ENCODE measurements around the gene PGA5.
"Not testable (repeated sequence)": the region's sequence is repeated elsewhere in the genome, so short reads cannot be mapped to it uniquely, and the experiment has no call there.

Gene PGA5

DNA sequence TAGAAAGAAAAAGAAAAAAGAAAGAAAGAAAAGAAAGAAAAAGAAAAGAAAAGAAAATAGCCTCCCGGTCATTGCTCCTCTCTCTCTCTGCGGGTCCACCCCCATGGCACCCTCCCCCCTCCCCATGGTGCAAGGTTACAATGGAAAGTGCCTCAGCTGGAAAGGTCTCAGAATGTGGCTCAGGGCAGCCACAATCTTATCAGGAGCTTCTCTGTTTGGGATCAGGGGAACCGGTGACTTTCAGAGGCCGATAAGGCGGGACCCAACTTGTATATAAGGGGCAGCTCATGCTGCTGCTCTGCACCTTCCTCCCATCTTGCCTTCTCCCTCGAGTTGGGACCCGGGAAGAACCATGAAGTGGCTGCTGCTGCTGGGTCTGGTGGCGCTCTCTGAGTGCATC is at the start of gene PGA5:
Gene PGA5 (plus strand): TSS at position 301 of the 400 bp plus-strand sequence. CDS start 52 bp downstream, at position 353.
- DNase-seq (ENCODE audit: low spot score), result not testable (repeated sequence)

GRCh38 chr11:61193596-61193995 is 47.4 kb upstream of the PGA5 start:
- DNase-seq (ENCODE audit: low spot score), result no peak

DNA sequence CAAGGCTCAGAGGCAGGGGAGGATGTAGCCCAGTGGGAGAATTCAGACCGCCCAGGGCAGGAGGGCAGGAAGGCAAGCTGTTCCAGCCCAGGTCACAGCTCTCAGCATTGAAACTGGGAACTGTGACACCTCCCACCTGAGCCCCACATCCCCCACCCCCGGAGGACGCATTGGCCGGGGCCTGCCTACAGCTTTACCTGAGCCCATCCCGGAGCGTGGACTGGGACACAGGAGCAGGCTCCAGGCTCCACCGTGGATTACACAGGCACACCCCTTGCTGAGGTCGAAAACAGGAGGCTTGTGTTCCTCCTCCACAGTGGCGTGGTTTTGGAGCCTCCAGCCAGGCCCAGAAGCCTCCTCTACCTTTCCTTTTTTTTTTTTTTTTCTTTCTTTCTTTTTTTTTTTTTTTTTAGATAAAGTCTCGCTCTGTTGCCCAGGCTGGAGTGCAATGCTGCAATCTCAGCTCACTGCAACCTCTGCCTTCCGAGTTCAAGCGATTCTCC is 46.8 kb upstream of the PGA5 start:
- no peak for DNase-seq (ENCODE audit: low spot score)

GRCh38 chr11:61194981-61195695 is 45.8 kb upstream of the PGA5 start:
- DNase-seq (ENCODE audit: low spot score), result no peak

DNA sequence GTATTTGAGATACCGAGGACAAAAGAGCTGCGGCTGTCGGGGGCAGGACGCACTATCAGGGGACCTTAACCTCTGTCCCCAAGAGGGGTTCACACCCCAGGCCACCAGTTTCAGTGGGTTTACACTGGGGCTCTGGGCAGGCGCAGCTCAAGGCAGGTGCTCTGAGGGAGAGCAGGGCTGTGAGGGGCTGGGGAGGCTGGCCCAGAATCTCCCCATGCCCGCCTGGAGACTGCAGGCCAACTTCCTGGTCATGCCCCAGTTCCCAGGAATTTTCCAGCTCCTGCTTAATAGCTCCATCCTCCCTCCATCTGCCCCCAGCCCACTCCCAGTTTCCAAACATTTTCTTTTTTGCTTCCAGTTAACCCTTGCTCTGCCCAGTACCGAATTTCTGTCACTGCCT is 45.3 kb upstream of the PGA5 start:
- no peak for DNase-seq (ENCODE audit: low spot score)

- DNase-seq (ENCODE audit: low spot score), result no peak
Measured at GRCh38 chr11:61198361-61198760, 42.6 kb upstream of the PGA5 start.

GRCh38 chr11:61198948-61199523 is 41.9 kb upstream of the PGA5 start:
- no peak for DNase-seq (ENCODE audit: low spot score)

- DNase-seq (ENCODE audit: low spot score), result no peak
Measured at GRCh38 chr11:61201476-61201875, 39.5 kb upstream of the PGA5 start.

GRCh38 chr11:61202950-61203746 is 37.8 kb upstream of the PGA5 start, which contains the start of gene PGA3:
TSS of gene PGA3 (plus strand) at chr11:61203515. CDS start at chr11:61203565, 50 bp downstream.
- not testable (repeated sequence) for DNase-seq (ENCODE audit: low spot score)

DNA sequence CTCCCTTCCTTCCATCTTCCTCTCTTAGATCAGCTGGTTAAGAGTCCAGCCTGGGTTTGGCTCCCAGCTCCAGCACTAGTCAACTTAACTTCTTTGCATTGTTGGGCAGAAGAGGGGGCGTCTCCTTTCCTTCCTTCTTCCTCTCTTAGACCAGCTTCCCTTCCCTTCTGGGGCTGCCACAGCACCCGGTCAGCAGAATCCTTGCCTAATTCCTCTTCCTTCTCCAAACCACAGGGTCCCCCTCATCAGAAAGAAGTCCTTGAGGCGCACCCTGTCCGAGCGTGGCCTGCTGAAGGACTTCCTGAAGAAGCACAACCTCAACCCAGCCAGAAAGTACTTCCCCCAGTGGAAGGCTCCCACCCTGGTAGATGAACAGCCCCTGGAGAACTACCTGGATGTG is 37.1 kb upstream of the PGA5 start:
- not testable (repeated sequence) for DNase-seq (ENCODE audit: low spot score)

GRCh38 chr11:61204502-61205059 is 36.4 kb upstream of the PGA5 start:
- not testable (repeated sequence) for DNase-seq (ENCODE audit: low spot score)

DNA sequence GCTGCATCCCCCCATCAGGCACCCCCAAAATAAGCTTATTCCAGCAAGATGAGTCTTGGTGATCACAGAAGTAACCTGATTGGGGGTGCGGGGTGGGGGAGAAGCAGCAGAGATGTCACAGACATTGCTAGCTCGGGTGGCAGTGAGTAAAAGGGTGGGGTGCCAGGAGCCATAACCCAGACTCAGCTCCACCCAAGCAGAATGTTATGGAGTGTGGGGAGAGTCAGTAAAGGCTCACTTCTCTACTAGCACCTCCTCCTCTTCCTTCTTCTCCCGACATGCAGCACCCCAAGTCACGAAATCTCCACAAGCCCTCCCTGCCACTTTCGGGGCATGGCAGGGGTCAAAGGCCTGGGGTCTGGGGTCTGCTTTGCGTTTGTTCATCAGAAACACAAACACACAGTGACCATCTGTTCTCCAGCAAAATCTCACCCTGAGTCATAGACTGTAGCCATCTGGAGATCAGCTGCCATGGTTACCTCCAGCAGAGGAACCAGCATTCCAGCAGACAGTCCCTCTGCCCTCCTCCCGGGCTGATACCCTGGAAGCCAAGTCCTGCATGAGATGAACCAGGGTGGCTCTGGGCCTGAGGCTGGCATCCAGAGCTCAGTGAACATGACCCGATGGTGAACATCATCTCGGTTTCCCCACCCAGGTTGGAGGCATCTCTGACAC is 33.2 kb upstream of the PGA5 start:
- DNase-seq (ENCODE audit: low spot score), result not testable (repeated sequence)

DNA sequence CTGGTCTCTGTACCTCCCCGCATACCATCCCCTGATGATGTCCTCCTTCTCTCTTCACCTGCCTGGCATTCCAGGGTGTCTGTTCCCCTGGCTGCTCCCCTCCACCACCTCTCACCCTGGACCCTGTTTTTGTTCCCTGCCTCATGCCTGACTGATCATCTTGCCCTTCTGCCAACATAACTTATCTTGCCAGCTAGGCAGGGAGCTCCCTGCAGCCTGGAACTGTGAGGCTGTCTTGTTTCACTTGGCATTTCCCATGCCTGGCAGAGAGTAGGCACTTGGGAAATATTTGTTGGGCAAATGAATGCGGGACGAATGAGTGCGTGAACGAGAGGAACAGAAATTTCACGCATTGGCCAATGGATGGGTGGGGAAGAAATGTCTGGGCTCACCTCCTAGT is 30.3 kb upstream of the PGA5 start:
- DNase-seq (ENCODE audit: low spot score), result not testable (repeated sequence)

DNA sequence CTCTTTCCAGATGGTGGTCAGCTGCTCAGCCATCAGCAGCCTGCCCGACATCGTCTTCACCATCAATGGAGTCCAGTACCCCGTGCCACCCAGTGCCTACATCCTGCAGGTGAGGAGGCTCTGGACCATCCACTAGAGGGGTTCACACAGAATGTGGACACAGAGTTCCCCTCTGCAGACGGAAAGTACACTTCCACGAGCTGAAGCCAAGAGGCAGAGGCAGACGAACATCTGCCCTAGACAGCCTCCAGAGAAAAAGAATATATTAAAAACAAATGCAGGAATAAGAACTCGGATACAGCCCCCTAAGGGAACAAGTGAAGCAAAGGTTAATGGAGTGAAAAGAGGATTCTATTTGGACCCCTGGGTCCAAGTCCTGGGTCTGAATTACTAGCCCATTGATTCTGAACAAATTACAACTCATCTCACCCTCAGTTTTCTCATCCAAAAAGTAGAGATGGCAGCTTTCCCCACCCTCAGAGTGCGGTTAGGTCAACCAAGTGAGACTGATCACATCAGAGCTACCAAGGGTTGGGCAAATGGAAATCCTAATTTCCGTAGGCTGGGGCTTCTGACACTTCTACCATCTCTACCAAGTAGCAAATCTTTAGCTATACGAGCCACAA is 29.5 kb upstream of the PGA5 start:
- not testable (repeated sequence) for DNase-seq (ENCODE audit: low spot score)

DNA sequence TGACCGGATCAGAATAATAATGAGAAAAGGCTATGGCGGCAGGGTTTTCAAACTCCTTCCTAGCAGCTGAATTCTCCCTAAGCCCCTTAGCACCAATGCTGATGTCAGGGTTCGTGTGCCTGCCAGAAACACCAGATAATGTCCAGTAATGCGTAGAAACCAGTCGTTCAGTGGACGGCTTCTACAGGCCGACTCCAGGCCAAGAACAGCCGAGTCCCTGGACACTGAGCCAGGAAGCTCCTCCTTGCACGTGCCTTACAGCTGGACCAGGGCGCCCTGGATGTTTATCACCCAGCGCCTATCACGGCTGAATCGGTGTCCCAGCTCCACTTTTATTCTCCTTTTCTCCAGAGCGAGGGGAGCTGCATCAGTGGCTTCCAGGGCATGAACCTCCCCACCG is 28.8 kb upstream of the PGA5 start:
- not testable (repeated sequence) for DNase-seq (ENCODE audit: low spot score)

DNA sequence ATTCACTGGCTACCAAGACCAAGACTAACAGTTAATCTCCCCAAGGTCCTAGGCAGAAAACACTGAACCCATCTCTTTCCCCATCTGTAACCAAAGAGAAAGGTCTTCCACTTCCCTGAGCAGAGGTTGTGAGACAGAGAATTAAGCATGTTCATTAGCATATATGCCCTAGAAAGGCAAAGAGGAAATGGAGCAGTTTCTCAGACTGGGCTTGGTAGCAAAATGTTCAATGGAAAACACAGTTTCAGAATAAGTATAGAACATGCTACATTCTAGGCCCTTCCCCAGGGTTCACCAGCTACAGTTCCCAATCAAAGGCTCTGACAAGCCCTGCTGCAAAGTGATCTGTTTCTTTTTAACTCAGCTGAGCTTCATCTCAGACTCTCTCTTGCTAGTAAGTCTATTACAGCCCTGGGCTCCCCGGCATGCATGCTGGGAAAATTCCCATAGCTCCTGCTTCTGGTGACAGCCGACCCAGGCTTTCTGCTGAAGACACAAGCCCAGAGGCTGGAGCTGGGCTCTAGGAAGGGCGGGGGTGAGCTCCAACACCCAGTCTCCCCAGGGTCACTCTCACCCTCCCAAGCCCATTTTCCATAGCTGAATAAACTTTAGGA is 27.2 kb upstream of the PGA5 start:
- DNase-seq (ENCODE audit: low spot score), result not testable (repeated sequence)

GRCh38 chr11:61218306-61218705 is 22.7 kb upstream of the PGA5 start:
- DNase-seq (ENCODE audit: low spot score), result not testable (repeated sequence)

- not testable (repeated sequence) for DNase-seq (ENCODE audit: low spot score)
Measured at GRCh38 chr11:61219016-61219415, 22.0 kb upstream of the PGA5 start.

- DNase-seq (ENCODE audit: low spot score), result not testable (repeated sequence)
Measured at GRCh38 chr11:61222047-61222446, 18.9 kb upstream of the PGA5 start, which contains the start of gene PGA4. TSS of gene PGA4 (plus strand) at chr11:61222347. CDS start at chr11:61222401, 54 bp downstream.

DNA sequence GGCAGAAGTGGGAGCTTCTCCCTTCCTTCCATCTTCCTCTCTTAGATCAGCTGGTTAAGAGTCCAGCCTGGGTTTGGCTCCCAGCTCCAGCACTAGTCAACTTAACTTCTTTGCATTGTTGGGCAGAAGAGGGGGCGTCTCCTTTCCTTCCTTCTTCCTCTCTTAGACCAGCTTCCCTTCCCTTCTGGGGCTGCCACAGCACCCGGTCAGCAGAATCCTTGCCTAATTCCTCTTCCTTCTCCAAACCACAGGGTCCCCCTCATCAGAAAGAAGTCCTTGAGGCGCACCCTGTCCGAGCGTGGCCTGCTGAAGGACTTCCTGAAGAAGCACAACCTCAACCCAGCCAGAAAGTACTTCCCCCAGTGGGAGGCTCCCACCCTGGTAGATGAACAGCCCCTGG is 18.3 kb upstream of the PGA5 start:
- not testable (repeated sequence) for DNase-seq (ENCODE audit: low spot score)
